Sigmoid colon (tissue), 7 donors: ENCODE data around the gene SLC39A13. TPM values are rescaled to one million over a fixed set of nuclear protein-coding genes. Genes with fewer than 3 reads are reported as not detected.

Experiments
- DNase-seq: peaks from one replicate; pipeline ENCODE4 v3.0.0-alpha.2; 2019
- H3K27ac ChIP-seq, 4 donors: fragments of 200-600 bp; sonication (generic); one replicate each; pipeline ENCODE4 v1.5.1; 2016 to 2019; ENCODE audit warnings: mild to moderate bottlenecking in 1 of 4
- H3K27me3 ChIP-seq, 3 donors: fragments of 200-600 bp; sonication (generic); one replicate each; pipeline ENCODE4 v1.5.1; 2019; ENCODE audit warnings: mild to moderate bottlenecking in 1 of 3
- H3K36me3 ChIP-seq, 4 donors: fragments of 200-600 bp; sonication (generic); one replicate each; pipeline ENCODE4 v1.5.1; 2016 to 2019
- H3K4me1 ChIP-seq, 4 donors: fragments of 200-600 bp; sonication (generic); one replicate each; pipeline ENCODE4 v1.5.1; 2017 to 2019
- H3K4me3 ChIP-seq, 4 donors: fragments of 200-600 bp; sonication (generic); one replicate each; pipeline ENCODE4 v1.5.1; 2017 to 2019; ENCODE audit warnings: mild to moderate bottlenecking in 2 of 4, moderate library complexity in 1 of 4
- H3K9me3 ChIP-seq, 4 donors: fragments of 200-600 bp in 3 of 4; sonication (generic) in 3 of 4; one replicate each; pipeline versions ENCODE4 v1.5.1 to v1.6.1; 2013 to 2019
- EP300 ChIP-seq, 4 donors: sonication (generic); formaldehyde crosslinking; IDR thresholded peaks; one replicate each; pipeline ENCODE4 v1.6.1; 2017; ENCODE audit warnings: antibody characterized with exemption in 4 of 4
- POLR2A ChIP-seq, 2 donors: fragments of 450-650 bp; IDR thresholded peaks; one replicate each; pipeline ENCODE4 v1.6.1; 2016; ENCODE audit warnings: antibody characterized with exemption in 2 of 2, mild to moderate bottlenecking in 2 of 2, moderate library complexity in 2 of 2
- POLR2AphosphoS5 ChIP-seq, 4 donors: sonication (generic); formaldehyde crosslinking; IDR thresholded peaks; one replicate each; pipeline ENCODE4 v1.6.1; 2017; ENCODE audit warnings: antibody characterized with exemption in 4 of 4
- WGBS, 2 donors: extraction: QIAGEN DNeasy Blood & Tissue Kit; methylation state at CpG; one replicate each; pipeline ENCODE4 v1.1.7; 2013; 5-methylcytosine and 5-hydroxymethylcytosine counted together
- intact Hi-C: fragments of 100-400 bp; cut with DNase I; formaldehyde crosslinking; loops from one replicate; pipeline ENCODE4 v1.15.1; 2023
- polyA plus RNA-seq, 3 donors: library from polyadenylated mRNA; stranded (reverse); fragments of 200-250 nt; gene quantifications; one replicate each; pipeline ENCODE4 v1.2.3, GENCODE V29; 2013
- total RNA-seq, 4 donors: library from RNA; depleted of rRNA; stranded (reverse); fragments of >200 nt; gene quantifications; one replicate each; pipeline ENCODE4 v1.1.0, GENCODE V29; 2016
- TF ChIP-seq, protein P1 (sequence below), 4 experiments: fragments of 450-650 bp in 3 of 4; fragments of 200-600 bp in 1 of 4; IDR thresholded peaks; one replicate each; pipeline ENCODE4 v1.5.1; 2016 to 2019; ENCODE audit warnings: antibody characterized with exemption in 4 of 4, mild to moderate bottlenecking in 3 of 4, moderate library complexity in 2 of 4
- donor health status: healthy with polysubstance abuse.
- donor health status: Bipolar disorder and iron deficiency.
- donor health status: healthy.

The SLC39A13 gene
- total and polyA plus RNA-seq, 7 donors, result 4.6 to 87.5 (median 38.2) TPM

DNA sequence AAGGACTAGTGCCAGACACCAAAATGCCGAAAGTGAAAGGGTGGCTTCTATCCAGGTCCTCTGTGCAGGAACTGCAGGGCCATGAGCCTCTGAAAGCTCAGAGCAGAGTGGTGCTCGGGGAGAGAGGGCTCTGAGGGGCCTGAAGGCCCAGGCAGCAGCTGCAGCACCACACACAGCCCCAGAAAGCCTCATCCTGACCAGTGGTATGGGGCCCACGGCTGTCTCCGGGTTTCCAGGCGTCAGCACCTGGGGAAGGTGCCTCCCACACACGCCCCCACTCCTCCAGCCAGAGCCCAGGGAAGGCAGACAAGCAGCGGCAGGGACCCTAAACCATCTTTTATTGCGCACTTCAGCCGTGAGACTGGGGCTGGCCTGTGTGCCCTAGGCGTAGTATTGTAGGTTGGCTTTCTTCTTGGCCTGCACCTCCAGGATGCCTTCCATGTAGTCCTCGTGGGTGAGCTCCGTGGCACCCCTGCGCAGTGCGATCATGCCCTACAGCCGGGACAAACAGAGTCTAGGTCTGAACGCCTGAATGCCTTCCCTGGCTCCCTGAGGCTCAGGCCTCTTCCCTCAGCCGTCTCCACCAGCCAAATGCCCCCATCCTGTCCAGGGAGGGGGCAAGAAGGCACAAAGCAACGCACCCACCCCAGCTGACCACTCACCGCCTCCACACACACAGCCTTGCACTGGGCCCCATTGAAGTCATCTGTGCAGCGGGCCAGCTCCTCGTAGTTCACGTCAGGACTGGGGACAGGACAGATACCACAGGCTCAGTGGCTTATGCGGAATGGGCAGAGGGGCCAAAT lies 10.3 kb downstream of the SLC39A13 start:
- H3K27me3 ChIP-seq, result no peaks in the 10 kb centered on the region
- TF ChIP-seq POLR2AphosphoS5 (IDR thresholded peaks at IDR 0.05) (no peak), POLR2A (IDR thresholded peaks at IDR 0.05) (no peak), EP300 (IDR thresholded peaks at IDR 0.05) (no peak)
- TF ChIP-seq, protein P1, sequence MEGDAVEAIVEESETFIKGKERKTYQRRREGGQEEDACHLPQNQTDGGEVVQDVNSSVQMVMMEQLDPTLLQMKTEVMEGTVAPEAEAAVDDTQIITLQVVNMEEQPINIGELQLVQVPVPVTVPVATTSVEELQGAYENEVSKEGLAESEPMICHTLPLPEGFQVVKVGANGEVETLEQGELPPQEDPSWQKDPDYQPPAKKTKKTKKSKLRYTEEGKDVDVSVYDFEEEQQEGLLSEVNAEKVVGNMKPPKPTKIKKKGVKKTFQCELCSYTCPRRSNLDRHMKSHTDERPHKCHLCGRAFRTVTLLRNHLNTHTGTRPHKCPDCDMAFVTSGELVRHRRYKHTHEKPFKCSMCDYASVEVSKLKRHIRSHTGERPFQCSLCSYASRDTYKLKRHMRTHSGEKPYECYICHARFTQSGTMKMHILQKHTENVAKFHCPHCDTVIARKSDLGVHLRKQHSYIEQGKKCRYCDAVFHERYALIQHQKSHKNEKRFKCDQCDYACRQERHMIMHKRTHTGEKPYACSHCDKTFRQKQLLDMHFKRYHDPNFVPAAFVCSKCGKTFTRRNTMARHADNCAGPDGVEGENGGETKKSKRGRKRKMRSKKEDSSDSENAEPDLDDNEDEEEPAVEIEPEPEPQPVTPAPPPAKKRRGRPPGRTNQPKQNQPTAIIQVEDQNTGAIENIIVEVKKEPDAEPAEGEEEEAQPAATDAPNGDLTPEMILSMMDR (IDR thresholded peaks at IDR 0.05), result no peak
- peaks cover 36 to 84% (median 57%) of the 10 kb centered on the region in 4 donors for H3K36me3 ChIP-seq
- no peak for DNase-seq
- WGBS, 2 donors, result 89 to 90% methylated on average over 23 of the region's 23 CpGs
- H3K9me3 ChIP-seq, result no peaks in the 10 kb centered on the region
- intact Hi-C loops, result no loop called here
- no peak overlapping the region for H3K4me3 ChIP-seq
- H3K27ac ChIP-seq, result peak overlapping the region; percentile 11 to 93 (median 90)
- H3K4me1 ChIP-seq, result peaks cover 0 to 35% (median 31%) of the 10 kb centered on the region in 4 donors

DNA sequence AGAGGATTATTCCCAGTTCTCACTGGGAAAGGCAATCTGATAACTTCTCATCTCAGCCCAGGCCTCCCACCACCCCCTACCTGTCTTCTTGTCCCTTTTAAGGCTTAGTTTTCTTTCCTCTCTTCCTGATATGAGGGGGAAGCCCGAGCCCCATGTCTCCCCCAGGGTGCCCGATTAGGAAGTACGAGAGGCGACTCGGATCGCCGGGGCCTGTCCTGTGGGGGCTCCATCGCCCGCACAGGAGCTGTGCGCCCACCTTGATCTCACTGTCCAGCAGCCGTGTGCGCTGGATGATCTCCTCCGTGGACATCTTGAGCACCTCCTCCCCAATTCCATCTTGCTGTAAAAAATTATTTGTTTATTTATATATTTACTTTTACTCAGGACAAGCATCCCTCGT lies 17.2 kb downstream of the SLC39A13 start:
- no peak for DNase-seq
- TF ChIP-seq, protein P1 (IDR thresholded peaks at IDR 0.05), result no peak
- TF ChIP-seq POLR2AphosphoS5 (IDR thresholded peaks at IDR 0.05), result no peak
- no peak for TF ChIP-seq POLR2A (IDR thresholded peaks at IDR 0.05)
- TF ChIP-seq EP300 (IDR thresholded peaks at IDR 0.05), result no peak
- Histone ChIP-seq H3K9me3 (no peaks in the 10 kb centered on the region), H3K27ac (peak overlapping the region; percentile 91 to 95 (median 92)), H3K36me3 (peaks cover 28 to 42% (median 34%) of the 10 kb centered on the region in 4 donors), H3K27me3 (no peaks in the 10 kb centered on the region), H3K4me1 (peaks cover 0 to 23% (median 19%) of the 10 kb centered on the region in 4 donors), H3K4me3 (peak overlapping the region; percentile 86 to 97 (median 91))
- 0 to 1% methylated on average over 14 of the region's 14 CpGs for WGBS, 2 donors
- intact Hi-C loops, result loop anchor here (1.0 to 2.0 kb wide), 2 partner anchors 17 to 127 kb away; partner anchors contain the start of genes CELF1 and SLC39A13

DNA sequence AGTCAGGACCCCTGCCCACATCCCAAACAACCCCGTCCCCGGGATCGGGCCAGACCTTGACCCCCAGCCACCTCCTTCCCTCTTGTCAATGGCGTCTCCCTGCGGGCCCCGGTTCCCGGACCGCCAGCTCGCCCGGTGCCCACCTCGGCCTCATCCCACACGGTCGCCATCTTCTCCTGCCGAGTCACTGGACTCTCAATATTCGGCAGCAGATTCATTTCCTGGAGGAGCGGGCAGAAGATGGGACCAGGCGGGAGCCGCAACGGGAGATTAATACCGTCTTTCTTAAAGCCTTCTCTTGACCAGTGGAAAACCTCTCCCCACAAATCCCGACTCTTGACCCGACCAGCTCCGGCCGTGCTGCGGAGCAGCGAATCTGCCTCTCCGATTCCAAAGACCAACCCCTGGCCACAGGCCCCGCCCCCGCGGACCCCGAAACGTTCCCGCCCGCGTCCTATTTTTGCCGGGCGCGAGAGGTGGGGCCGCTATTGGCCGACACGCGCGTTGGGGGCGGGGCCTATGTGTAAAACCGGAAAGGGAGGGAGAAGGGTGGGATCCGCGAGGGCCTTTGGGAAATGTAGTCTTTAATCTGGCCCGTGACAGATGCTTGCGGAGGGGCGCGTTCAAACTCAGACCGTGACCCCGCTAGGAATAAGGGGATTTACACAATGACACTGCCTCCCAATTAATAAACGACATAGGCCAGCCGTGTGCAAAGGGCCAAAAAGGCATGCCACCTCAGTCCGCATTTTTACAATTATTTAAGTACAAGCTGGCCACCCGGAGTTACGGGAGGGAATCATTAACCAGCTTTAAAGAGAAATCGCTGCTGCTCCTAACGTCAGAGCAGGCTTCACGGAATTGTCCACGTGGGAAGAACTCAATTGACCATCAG lies 17.9 kb downstream of the SLC39A13 start, which contains the start of gene PSMC3:
PSMC3 (minus strand) TSS at position 378 of the 895 bp plus-strand sequence; CDS start at position 218, 160 bp downstream.
- H3K36me3 ChIP-seq, result peaks cover 24 to 35% (median 30%) of the 10 kb centered on the region in 4 donors
- H3K4me3 ChIP-seq, result peak within 1 kb of the TSS; percentile 86 to 97 (median 91)

DNA sequence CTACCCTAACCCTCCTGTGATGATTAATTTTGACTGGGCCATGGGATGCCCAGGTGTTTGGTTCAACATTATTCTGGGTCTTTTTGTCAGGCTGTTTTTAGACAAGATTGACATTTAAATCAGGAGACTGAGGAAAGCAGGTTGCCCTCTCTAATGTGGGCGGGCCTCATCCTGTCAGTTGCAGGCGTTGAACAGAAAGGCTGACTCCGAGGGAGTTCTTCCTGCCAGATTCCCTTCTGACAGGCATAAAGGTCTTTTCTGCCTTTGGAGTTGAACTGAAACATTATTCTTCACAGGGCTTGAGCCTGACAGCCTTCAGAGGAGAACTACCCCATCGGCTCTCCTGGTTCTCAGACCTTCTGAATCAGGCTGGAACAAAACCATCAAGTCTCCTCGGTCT lies 22.1 kb downstream of the SLC39A13 start:
- DNase-seq, result no peak
- Histone ChIP-seq H3K36me3 (no peaks in the 10 kb centered on the region), H3K4me3 (no peak overlapping the region), H3K4me1 (peaks cover 0 to 15% (median 8%) of the 10 kb centered on the region in 4 donors), H3K9me3 (no peaks in the 10 kb centered on the region), H3K27me3 (no peaks in the 10 kb centered on the region), H3K27ac (no peak overlapping the region)
- intact Hi-C loops, result no loop called here
- TF ChIP-seq, protein P1 (IDR thresholded peaks at IDR 0.05), result no peak
- 63 to 83% methylated on average over 5 of the region's 5 CpGs for WGBS, 2 donors

More for the DNA sequence above, 17.9 kb downstream of the SLC39A13 start, which contains the start of gene PSMC3:
- 1% methylated on average over 62 of the region's 62 CpGs for WGBS, 2 donors
- TF ChIP-seq, protein P1 (IDR thresholded peaks at IDR 0.05), result no peak
- peak; percentile 40 to 80 (median 68) for TF ChIP-seq POLR2AphosphoS5 (IDR thresholded peaks at IDR 0.05)
- TF ChIP-seq POLR2A (IDR thresholded peaks at IDR 0.05), result peak; percentile 52 to 65
- H3K9me3 ChIP-seq, result no peaks in the 10 kb centered on the region
- H3K27me3 ChIP-seq, result no peaks in the 10 kb centered on the region
- intact Hi-C loops, result loop anchor here (1.0 to 2.0 kb wide), 2 partner anchors 18 to 126 kb away; partner anchors contain the start of genes CELF1 and SLC39A13
- H3K4me1 ChIP-seq, result peaks cover 0 to 23% (median 19%) of the 10 kb centered on the region in 4 donors
- peak; percentile 99 for DNase-seq
- H3K27ac ChIP-seq, result peak within 1 kb of the TSS; percentile 91 to 95 (median 92)
